ENCODE results near the gene ACAP2.
"Not testable (repeated sequence)": the region's sequence is repeated elsewhere in the genome, so short reads cannot be mapped to it uniquely, and the experiment has no call there.

Gene ACAP2, protein sequence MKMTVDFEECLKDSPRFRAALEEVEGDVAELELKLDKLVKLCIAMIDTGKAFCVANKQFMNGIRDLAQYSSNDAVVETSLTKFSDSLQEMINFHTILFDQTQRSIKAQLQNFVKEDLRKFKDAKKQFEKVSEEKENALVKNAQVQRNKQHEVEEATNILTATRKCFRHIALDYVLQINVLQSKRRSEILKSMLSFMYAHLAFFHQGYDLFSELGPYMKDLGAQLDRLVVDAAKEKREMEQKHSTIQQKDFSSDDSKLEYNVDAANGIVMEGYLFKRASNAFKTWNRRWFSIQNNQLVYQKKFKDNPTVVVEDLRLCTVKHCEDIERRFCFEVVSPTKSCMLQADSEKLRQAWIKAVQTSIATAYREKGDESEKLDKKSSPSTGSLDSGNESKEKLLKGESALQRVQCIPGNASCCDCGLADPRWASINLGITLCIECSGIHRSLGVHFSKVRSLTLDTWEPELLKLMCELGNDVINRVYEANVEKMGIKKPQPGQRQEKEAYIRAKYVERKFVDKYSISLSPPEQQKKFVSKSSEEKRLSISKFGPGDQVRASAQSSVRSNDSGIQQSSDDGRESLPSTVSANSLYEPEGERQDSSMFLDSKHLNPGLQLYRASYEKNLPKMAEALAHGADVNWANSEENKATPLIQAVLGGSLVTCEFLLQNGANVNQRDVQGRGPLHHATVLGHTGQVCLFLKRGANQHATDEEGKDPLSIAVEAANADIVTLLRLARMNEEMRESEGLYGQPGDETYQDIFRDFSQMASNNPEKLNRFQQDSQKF

DNA sequence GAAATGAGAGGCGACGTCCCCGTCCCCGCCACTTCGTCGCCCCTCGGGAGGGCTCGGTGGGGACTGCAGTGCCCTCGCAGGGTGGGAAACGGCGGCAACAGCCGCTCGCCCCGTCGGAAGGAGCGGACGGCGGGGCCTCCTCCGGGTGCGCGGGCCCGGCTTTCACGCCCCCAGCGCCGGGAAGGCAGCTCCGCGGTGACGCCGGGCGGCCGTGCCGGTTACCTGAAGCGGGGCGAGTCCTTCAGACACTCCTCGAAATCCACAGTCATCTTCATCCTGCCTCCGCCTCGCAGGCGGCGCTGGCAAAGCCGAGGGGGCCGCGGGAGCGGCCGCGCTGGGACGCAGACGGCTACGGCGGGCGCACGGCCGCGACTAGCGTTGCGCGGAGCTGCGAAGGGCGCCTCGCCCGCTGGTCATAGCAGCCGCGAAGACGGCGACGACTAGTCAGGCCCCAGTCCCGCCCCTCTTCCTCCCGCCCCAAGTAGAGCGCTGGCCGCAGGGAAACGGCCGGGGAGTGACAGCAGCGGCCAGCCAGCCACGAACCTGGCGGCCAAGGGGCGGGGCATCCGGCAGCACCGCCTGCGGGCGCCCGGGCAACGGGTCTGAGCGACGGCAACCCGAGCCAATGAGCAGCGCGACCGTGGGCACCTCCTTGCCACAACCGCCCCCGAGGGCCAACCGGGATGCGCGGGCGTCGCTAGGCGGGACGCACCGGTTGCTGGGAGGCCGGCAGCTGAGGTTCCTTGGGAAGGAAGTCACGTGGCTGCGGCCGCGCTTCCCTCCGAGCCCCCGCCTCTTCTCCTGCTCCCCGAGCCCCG, at the start of gene ACAP2:
TSS of gene ACAP2 (minus strand) at position 448 of the 818 bp plus-strand sequence. CDS start at position 275, 173 bp downstream.
- in situ Hi-C loops (cut with HindIII; ENCODE audit: low sequenced_read_pairs): no loop called here

DNA sequence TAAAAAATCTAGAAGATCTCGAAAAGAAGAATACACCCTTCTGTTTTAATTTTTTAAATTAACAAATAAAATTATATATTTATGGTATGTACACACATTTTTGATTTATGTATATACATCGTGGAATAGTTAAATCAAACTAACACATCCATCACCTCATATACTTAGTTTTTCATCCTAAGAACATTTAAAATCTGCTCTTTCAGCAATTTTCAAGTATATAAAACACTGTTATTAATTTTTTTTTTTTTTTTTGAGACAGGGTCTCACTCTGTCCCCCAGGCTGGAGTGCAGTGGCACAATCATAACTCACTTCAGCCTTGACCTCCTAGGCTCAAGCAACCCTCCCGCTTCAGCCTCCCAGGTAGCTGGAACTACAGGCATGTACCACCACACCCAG, 32.8 kb upstream of the ACAP2 start:
- in situ Hi-C loops (cut with HindIII; ENCODE audit: low sequenced_read_pairs): no loop called here

DNA sequence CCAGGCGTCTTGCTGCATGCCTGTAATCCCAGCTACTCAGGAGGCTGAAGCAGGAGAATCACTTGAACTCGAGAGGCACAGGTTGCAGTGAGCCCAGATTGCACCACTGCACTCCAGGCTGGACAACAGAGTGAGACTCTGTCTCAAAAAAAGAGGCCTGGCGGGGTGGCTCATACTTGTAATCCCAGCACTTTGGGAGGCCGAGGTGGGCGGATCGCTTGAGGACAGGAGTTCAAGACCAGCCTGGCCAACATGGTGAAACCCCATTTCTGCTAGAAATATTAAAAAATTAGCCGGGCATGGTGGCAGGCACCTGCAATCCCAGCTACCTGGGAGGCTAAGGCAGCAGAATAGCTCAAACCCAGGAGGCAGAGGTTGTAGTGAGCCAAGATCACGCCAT, 32.3 kb upstream of the ACAP2 start:
- in situ Hi-C loops (cut with HindIII; ENCODE audit: low sequenced_read_pairs): not testable (repeated sequence)

DNA sequence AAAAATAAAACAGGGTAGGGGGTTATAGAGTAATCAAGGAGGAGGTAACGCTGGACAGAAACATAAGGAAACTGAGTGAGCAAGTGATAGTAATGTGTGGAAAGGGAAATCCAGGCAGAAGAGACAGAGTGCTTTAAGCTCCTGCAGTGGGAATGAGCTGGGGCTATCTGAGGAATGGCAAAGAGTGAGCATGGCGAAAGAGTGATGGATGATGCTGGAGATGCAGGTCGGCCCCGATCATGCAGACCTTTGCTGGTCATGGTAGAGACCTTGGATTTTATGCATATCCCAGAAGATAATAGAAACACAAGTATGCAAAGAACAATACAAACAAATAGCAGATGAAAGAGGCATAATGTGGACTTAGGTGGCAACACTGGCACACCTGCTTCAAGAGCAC, 26.0 kb upstream of the ACAP2 start:
- in situ Hi-C loops (cut with HindIII; ENCODE audit: low sequenced_read_pairs): no loop called here

DNA sequence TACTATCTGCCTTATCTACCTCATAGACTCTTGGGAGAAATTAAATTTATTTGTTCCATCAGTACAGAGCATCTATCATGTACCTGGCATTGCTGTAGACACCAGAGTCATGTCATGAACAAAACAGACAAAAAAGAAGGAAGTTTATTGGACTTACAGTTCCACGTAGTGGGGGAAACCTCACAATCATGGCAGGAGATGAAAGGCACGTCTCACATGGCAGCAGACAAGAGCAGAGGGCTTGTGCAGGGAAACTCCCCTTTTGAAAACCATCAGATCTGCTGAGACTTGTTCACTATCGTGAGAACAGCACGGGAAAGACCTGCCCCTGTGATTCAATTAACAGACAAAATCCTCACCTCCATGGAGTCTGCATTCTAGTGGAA, 25.6 kb upstream of the ACAP2 start:
- in situ Hi-C loops (cut with HindIII; ENCODE audit: low sequenced_read_pairs): no loop called here

DNA sequence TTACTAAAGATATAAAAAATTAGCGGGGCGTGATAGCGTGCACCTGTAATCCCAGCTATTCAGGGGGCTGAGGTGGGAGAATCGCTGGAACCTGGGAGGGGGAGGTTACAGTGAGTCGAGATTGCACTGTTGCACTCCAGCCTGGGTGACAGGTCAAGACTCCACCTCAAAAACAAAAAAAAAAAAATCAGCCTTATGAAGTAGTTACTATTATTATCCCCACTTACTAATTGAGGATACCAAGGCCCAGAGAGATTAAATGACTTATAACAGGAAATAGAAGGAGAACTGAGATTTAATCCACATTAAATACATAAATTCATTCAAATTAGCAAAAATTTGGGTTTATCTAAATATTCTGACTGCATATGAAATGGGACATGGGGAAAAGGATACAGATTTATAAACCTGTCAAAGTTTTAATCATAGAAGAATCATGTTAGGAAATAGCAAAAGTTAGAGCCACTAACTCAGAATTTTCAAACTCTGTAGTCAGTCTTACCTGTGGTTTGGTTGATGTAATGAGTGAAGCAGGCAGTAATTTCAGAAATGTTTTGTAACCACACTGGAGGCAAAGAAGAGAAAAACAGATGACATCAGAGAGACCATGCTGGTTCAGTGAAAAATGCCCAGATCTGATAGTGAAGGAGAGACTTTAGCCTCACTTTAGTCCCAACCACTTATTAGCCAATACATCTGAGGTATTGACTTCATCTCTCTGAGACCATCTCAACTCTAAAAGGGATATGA, 25.0 kb upstream of the ACAP2 start:
- in situ Hi-C loops (cut with HindIII; ENCODE audit: low sequenced_read_pairs): no loop called here

DNA sequence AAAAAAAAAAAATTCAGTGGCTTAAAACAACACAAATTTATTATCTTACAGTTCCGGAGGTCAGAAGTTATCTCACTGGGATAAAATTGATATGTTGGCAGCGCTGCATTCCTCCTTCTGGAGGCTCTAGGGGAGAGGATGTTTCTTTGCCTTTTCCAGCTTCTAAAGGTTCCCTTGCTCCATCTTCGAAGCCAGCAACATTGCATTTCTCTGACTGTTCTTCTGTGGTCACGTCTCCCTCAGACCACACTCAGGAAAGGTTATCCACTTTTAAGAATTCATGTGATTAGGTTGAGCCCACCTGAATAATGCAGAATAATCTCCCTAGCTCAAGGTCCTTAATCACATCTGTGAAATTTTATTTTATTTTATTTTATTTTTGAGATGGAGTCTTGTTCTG, 23.4 kb upstream of the ACAP2 start:
- in situ Hi-C loops (cut with HindIII; ENCODE audit: low sequenced_read_pairs): no loop called here

DNA sequence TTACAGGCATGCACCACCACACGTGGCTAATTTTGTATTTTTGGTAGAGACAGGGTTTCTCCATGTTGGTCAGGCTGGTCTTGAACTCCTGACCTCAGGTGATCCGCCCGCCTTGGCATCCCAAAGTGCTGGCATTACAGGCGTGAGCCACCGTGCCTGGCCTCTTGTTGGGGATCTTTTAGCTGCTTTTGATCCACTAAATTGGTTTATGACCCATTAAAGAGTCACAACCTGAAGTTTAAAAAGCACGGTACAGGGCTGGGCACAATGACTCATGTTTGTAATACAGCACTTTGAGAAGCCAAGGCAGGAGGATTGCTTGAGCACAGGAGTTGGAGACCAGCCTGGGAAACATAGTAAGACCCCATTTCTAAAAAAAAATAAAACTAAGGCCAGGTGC, 20.1 kb upstream of the ACAP2 start:
- in situ Hi-C loops (cut with HindIII; ENCODE audit: low sequenced_read_pairs): not testable (repeated sequence)

DNA sequence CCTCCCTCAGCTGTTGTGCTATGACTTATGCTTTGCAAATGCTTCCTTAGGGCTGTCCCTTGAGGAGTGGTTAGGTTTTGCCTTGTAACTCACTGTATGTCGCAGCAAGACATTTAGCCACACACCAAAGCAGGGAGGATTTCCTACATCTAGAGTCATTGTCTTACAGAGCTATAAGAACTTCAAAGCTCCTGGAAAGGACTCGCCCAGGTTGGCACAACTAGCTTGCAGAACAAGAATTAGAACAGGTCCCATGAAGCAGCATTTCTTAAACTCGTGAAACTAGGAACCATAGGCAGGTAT, 19.4 kb upstream of the ACAP2 start:
- in situ Hi-C loops (cut with HindIII; ENCODE audit: low sequenced_read_pairs): no loop called here

DNA sequence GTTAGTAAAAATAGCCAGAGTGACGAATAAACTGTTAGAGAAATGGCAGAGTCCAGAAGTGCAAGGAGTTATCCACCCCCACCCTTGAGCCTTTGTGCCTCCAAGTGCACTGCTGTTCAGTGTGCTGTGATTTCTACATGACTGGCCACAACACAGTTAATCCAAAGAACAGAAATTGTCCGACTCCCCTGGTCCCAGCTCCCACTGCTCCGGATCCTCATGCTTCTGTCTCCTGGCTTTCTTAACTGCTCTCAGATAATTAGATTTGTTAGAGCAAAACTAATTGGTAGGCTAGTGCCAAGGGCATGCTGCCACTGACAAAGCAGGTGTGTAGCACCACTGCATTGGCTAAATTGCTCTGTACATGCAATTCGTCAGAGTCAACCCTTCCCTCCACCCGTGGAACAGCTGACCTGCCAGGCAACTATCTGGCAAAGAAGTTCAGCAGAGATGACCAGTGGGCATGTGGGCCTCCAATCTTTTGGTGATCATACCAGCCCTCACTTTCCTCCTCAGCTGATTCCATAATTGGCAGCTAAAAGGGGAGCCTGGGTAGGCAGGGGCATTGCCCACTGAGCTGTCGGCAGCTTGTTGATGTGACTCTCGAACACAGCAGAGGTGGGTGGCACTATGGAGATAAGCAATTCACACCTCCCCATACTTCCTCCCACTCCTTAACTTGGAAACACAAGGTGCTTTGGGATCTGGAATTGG, 18.9 kb upstream of the ACAP2 start:
- in situ Hi-C loops (cut with HindIII; ENCODE audit: low sequenced_read_pairs): no loop called here

DNA sequence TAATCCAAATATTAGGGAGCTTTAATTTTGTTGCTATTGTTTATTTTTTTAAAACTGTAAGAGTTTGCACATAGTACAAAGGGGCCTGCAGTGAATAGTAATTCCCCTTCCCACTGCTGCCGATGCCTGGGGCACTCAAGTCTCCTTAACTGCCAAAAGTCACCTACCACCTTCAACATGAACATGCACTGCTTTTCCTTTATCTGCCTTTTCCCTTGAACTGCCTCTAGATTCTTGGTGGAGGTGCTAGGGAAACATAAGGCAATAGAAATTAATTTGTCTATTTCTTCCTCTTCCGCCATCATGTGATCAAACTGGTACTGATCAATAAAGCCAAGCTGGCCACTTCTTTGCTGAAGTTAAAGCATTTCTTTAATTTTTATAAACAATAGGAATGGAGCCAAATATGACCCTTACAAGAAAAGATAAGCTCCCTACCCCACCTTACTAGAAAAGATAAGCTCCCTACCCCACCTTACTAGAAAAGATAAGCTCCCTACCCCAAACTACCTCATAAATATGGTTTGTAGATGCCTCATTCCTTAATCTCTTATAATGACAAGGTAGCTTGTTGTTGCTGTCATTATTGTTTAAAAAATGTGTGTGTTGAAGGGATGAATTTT, 17.4 kb upstream of the ACAP2 start:
- in situ Hi-C loops (cut with HindIII; ENCODE audit: low sequenced_read_pairs): no loop called here

DNA sequence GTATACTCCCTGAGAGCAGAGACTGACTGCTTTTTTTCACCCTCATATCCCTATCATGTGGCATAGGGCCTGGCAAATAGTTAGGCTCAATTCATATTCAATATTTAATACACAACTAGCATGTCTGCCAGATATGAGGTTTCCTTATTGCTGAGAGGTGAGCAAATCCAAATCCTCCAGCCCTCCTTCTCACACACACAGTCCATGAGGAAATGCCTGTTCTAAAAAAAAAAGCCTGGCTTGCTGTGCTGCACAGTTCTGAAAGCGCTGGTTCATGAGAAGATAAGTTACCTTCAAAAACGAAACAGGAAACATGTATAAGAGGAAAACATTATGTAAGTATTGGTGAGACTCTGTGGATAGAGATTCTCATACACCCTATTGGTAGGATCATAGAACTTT, 15.5 kb upstream of the ACAP2 start:
- in situ Hi-C loops (cut with HindIII; ENCODE audit: low sequenced_read_pairs): no loop called here

DNA sequence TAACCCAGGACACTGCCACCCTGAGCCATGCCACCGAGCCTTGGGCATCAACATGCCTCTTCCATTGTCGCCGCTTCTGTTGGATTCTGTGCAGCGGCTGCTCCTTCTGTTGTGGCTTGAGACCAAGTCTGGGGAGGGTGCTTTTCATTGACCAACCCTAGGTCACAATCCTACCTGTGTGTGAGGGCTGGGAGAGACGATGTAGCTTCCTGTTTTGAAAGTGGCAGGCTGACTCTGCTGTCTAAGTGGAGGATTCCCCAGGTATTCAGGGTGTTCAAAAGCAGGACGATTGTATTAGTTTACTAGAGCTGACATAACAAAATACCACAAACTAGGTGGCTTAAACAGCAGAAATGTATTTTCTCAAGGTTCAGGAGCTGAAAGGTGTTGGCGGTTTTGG, 13.0 kb upstream of the ACAP2 start:
- in situ Hi-C loops (cut with HindIII; ENCODE audit: low sequenced_read_pairs): no loop called here

DNA sequence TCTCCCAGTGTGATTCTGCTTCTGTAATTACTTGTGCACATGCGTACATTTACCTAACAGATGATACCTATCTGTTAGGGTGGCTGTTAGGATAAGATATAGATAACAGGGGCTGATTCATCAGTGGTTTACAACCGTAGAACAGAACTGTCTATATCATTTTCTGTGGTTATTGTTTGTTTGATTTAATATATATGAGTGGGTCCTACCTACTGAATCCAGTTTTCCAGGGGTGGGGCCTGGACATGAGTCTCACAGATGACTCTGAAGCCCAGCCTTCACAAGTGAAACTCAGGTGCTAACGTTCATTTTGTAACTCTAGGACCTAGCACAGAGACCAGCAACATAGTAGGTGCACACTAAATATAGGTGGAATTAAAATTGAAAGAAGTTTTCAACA, 10.4 kb upstream of the ACAP2 start:
- in situ Hi-C loops (cut with HindIII; ENCODE audit: low sequenced_read_pairs): no loop called here

DNA sequence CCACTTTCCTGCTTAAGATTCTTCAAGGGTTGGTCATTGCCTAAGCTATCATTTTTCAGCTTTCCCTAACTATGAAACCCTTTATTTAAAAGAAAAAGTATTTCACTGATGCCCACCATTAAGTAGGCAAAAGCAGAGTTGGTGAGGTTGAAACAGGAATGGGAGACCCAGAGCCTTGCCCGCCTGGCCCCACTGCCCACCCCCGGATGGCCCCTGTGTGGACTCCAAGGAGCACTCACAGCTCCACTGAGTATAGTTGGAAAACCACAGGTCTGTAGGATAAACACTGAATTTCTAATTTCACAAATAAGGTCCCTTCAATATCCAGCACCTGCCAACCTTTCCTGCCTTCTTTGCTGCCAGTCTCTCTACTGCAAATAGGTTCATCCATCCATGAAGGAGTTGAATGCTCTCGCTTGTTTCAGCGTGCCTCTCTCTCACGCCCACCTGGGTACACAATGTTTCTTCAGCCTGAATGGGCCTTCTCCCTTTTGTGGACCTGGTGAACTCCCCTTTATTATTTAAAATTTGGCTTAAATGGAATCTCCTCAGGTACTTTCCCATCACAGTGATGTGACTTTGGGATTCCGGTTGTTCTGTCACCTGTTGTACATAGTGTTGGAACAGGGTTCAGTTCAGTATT, 8.7 kb upstream of the ACAP2 start:
- in situ Hi-C loops (cut with HindIII; ENCODE audit: low sequenced_read_pairs): no loop called here

DNA sequence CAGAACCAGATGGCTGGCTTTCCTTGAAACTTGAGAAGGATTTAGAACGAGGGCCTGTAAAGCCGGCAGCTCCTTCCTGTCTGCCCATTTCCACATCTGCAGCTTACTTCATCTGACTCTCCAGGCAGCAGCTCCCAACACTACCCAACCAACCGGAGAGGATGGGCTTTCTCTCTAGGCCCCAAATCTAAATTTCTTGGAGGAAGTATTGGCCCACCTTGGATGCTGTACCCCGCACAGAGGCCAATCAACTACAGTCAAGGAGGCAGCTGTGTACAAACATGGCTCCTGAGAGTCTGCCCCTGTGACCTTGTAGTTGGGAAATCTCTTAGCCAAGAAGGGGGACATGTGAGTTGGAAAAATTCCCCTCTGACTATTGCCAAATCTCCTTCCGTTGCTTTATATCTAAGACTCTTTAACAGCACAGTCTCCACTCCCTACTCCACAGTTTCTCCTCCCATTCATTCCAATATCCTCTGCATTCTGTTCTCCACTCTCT, 8.0 kb upstream of the ACAP2 start:
- in situ Hi-C loops (cut with HindIII; ENCODE audit: low sequenced_read_pairs): no loop called here

DNA sequence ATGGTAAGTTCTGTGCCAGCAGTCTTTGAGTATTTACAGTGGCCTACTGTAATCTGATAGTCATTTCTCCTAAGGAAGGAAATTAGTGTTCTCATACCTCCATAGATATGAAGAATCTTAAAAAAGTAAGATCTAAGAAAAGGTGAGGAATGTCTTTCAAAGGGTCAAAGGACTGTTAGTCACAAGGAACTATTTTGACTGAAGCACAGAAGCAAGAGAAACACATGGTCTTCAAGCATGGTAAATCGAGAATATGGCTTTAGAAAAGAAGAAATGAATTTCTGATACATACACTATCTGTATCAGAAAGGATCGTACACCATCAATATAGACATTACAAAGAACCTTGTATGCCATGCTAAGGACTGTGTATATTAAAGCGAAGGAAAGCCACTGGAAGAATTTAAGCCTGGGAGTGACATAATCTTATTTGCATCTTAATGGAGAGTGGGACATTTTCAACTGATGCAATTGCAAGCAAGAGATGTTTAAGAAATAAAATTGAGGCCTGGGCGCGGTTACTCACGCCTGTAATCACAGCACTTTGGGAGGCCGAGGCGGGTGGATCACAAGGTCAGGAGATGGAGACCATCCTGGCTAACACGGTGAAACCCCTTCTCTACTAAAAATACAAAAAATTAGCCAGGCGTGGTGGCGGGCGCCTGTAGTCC, 5.5 kb upstream of the ACAP2 start:
- in situ Hi-C loops (cut with HindIII; ENCODE audit: low sequenced_read_pairs): no loop called here

DNA sequence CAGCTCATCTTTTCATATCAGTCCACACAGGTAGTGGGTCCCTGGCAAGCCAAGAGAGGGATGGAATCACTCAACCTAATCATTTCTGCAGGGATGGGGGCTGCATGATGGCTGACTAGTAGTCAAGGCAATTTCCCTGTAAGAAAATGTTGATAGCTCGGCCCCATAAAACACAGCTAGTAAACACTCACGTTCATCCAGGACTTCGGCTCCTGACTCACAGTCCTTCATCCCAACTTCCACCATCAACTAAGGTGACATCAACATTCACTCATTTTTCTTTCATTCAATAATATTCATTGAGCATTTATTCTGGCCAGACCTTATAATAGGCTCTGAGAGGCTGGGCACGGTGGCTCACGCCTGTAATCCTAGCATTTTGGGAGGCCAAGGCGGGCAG, 4.4 kb upstream of the ACAP2 start:
- in situ Hi-C loops (cut with HindIII; ENCODE audit: low sequenced_read_pairs): no loop called here

DNA sequence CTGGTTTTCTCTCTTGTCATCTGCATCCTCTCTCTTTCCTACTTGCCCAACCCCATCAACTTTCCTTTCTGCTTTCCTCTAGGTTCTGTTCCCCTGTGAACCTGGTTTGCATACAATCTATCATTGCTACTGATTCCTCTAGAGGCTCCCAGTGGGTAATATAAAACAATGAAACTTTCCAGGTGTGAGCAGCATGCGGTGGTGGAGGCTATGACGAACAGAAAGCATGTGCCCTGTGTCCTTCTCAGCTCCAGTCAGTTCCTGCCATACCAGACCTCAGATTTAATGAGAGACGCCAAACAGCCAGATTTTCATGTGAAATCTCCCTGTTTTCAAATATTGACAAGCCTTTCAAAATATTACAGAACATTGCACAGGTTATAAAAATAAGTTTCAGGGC, 3.5 kb upstream of the ACAP2 start:
- in situ Hi-C loops (cut with HindIII; ENCODE audit: low sequenced_read_pairs): no loop called here

All from endothelial cell of hepatic sinusoid (primary cell).